K562 (cell line): Measurements from ENCODE around the gene CALML3. TPM values are rescaled to one million over a fixed set of nuclear protein-coding genes. Genes with fewer than 3 reads are reported as not detected.

Source experiments
- ATAC-seq: fragments of 200-7000 bp; cut with Tn5 transposase; 3 replicates; pipeline ENCODE4 v1.9.1; 2020; ENCODE audit warnings: moderate library complexity
- BruUV-seq: library from RNA; stranded (reverse); fragments of 400-500 nt; replicated peaks from 2 replicates; lab custom pipeline; 2021; lab: Mats Ljungman, UMichigan
- CTCF ChIA-PET: fragments of 300-600 bp; formaldehyde crosslinking; extraction: SDS; loops from one replicate; lab custom pipeline; 2021; ENCODE audit warnings: low intra/inter-chr PET ratio; lab: Yijun Ruan, JAX
- POLR2A ChIA-PET: fragments of 300-600, 350-650 bp; sonication (Branson Sonifier 250); formaldehyde crosslinking; extraction: SDS; loops from one replicate; lab custom pipeline; 2021; ENCODE audit warnings: antibody characterized with exemption, inconsistent platforms; lab: Yijun Ruan, JAX
- DNase-seq, 4 experiments: peaks; one replicate each; pipeline versions ENCODE4 v3.0.0 to v3.0.0-alpha.2; 2011 to 2018; ENCODE audit warnings: low spot score in 3 of 4, mixed read lengths in 3 of 4; ENCODE audit errors: extremely low read depth in 1 of 4
- FAIRE-seq: peaks from 2 replicates; lab custom pipeline; 2011; peaks lifted over from hg19 to GRCh38; lab: Jason Lieb, UNC
- H2AFZ ChIP-seq: 2 replicates; pipeline ENCODE4 v1.6.0; 2011; ENCODE audit warnings: low read depth, low read length, control low read depth, inconsistent platforms
- H3K27ac ChIP-seq: fragments of 200-600 bp; 3 replicates; pipeline ENCODE4 v1.8.0; 2011; ENCODE audit warnings: low read depth, mild to moderate bottlenecking, control low read depth, inconsistent platforms, low read length, moderate library complexity, mixed read lengths; ENCODE audit errors: extremely low read depth
- H3K27me3 ChIP-seq, 2 experiments: fragments of 300-600 bp in 1 of 2; 2 replicates in 1 of 2; 3 replicates in 1 of 2; pipeline versions ENCODE4 v1.6.0 to v1.8.0; 2011; ENCODE audit warnings: inconsistent platforms in 2 of 2, low read length in 2 of 2, mild to moderate bottlenecking in 1 of 2, mixed read lengths in 1 of 2, moderate library complexity in 1 of 2; ENCODE audit not compliant: control insufficient read depth in 2 of 2, insufficient read depth in 2 of 2
- H3K36me3 ChIP-seq: fragments of 300-600 bp; 3 replicates; pipeline ENCODE4 v1.8.0; 2011; ENCODE audit warnings: mild to moderate bottlenecking, low read length, inconsistent platforms; ENCODE audit not compliant: control insufficient read depth, insufficient read depth
- H3K4me1 ChIP-seq, 2 experiments: fragments of 200-600 bp in 1 of 2; replicated peaks in 1 of 2; 2 replicates in 1 of 2; 3 replicates in 1 of 2; pipeline versions ENCODE4 v1.5.1 to v1.8.0; 2011; ENCODE audit warnings: inconsistent platforms in 2 of 2, low read length in 2 of 2, mild to moderate bottlenecking in 1 of 2, mixed read lengths in 1 of 2, moderate library complexity in 1 of 2; ENCODE audit not compliant: control insufficient read depth in 2 of 2, insufficient read depth in 2 of 2
- H3K4me2 ChIP-seq: 2 replicates; pipeline ENCODE4 v1.6.1; 2011; ENCODE audit warnings: low read length, control low read depth, inconsistent platforms, mixed read lengths; ENCODE audit not compliant: insufficient read depth
- H3K4me3 ChIP-seq: fragments of 200-600 bp; sonication (generic), shearing (Covaris generic); 2 replicates; pipeline ENCODE4 v1.5.1; 2016; ENCODE audit warnings: control low read depth, inconsistent platforms
- H3K79me2 ChIP-seq: fragments of 200-600 bp; 3 replicates; pipeline ENCODE4 v1.8.0; 2011; ENCODE audit warnings: low read length, inconsistent platforms; ENCODE audit not compliant: control insufficient read depth, insufficient read depth
- H3K9ac ChIP-seq, 2 experiments: 2 replicates each; pipeline versions ENCODE4 v1.6.0 to v1.6.1; 2011; ENCODE audit warnings: low read depth in 2 of 2, low read length in 2 of 2, control low read depth in 1 of 2, inconsistent platforms in 1 of 2, mild to moderate bottlenecking in 1 of 2, mixed read lengths in 1 of 2; ENCODE audit not compliant: insufficient read depth in 1 of 2
- H3K9me1 ChIP-seq: one replicate; pipeline ENCODE4 v1.6.0; 2011; ENCODE audit warnings: inconsistent platforms, mild to moderate bottlenecking, low read length, moderate library complexity; ENCODE audit not compliant: control insufficient read depth, insufficient read depth
- H3K9me3 ChIP-seq: replicated peaks from 2 replicates; pipeline ENCODE4 v1.5.1; 2011; ENCODE audit warnings: low read depth, low read length, inconsistent platforms; ENCODE audit not compliant: control insufficient read depth, insufficient read depth
- H4K20me1 ChIP-seq: replicated peaks from 2 replicates; pipeline ENCODE4 v1.6.1; 2011; ENCODE audit warnings: low read length, inconsistent platforms, mixed read lengths; ENCODE audit not compliant: control insufficient read depth, insufficient read depth
- CHD1 ChIP-seq: fragments of 200-600 bp; sonication (generic); IDR thresholded peaks from one replicate; pipeline ENCODE4 v1.6.1; 2012; ENCODE audit warnings: mild to moderate bottlenecking, moderate library complexity, low read length, inconsistent platforms
- CTCF ChIP-seq, 3 experiments: IDR thresholded peaks in 2 of 3; conservative IDR thresholded peaks in 1 of 3; 2 replicates each; pipeline ENCODE4 v1.5.1; 2011 to 2012; ENCODE audit warnings: low read length in 3 of 3, mild to moderate bottlenecking in 3 of 3, control low read depth in 2 of 3, improper control_type of control experiment in 1 of 3, inconsistent platforms in 1 of 3, low read depth in 1 of 3, mixed read lengths in 1 of 3, moderate library complexity in 1 of 3; ENCODE audit not compliant: insufficient read depth in 2 of 3
- ESRRA ChIP-seq: fragments of 450-650 bp; IDR thresholded peaks from 2 replicates; pipeline ENCODE4 v1.6.1; 2014; ENCODE audit warnings: low read depth, mild to moderate bottlenecking, moderate library complexity, borderline replicate concordance
- ILF3 ChIP-seq: fragments of 450-650 bp; IDR thresholded peaks from 2 replicates; pipeline ENCODE4 v1.6.1; 2018; ENCODE audit warnings: antibody characterized with exemption, mild to moderate bottlenecking, moderate library complexity, borderline replicate concordance
- MIER1 ChIP-seq: fragments of 450-650 bp; IDR thresholded peaks from 2 replicates; pipeline ENCODE4 v1.6.1; 2016; ENCODE audit warnings: antibody characterized with exemption, mild to moderate bottlenecking, low read depth
- NRF1 ChIP-seq, 2 experiments: fragments of 450-650 bp; IDR thresholded peaks in 1 of 2; conservative IDR thresholded peaks in 1 of 2; 2 replicates each; pipeline ENCODE4 v1.6.1; 2014; ENCODE audit warnings: mild to moderate bottlenecking in 2 of 2
- RAD21 ChIP-seq, 2 experiments: fragments of 250-450 bp in 1 of 2; fragments of 450-650 bp in 1 of 2; sonication (Bioruptor Pico) in 1 of 2; formaldehyde crosslinking in 1 of 2; IDR thresholded peaks in 1 of 2; conservative IDR thresholded peaks in 1 of 2; 2 replicates each; pipeline versions ENCODE4 v1.4.0 to v1.8.0; 2020 to 2022; ENCODE audit warnings: mild to moderate bottlenecking in 2 of 2, moderate library complexity in 1 of 2
- ZNF3 ChIP-seq: fragments of 250-450 bp; sonication (Bioruptor Pico); IDR thresholded peaks from 2 replicates; pipeline ENCODE4 v1.5.0; 2021; ENCODE audit warnings: mild to moderate bottlenecking, moderate library complexity
- WGBS: fragments of 100-300 bp; shearing (Covaris generic); methylation state at CpG from one replicate; pipeline ENCODE4 v1.1.6; 2016; ENCODE audit warnings: low coverage, mixed read lengths; ENCODE audit not compliant: insufficient coverage; ENCODE audit errors: missing lambda C conversion rate; 5-methylcytosine and 5-hydroxymethylcytosine counted together
- in situ Hi-C: fragments of 300-500 bp; cut with MboI; formaldehyde crosslinking; loops from 4 replicates; pipeline ENCODE4 v1.15.0; 2018; ENCODE audit warnings: inconsistent platforms, mixed read lengths
- intact Hi-C: fragments of 100-400 bp; cut with micrococcal nuclease; formaldehyde crosslinking; loops from 2 replicates; pipeline ENCODE4 v1.14.2; 2022
- polyA plus RNA-seq, 8 experiments: library from polyadenylated mRNA; depleted of rRNA in 4 of 8; stranded (reverse) in 5 of 8; unstranded in 3 of 8; fragments of >200 nt; fragmentation: Nextera tagmentation in 2 of 8; fragmentation: Illumina TruSeq in 1 of 8; extraction: Ambion mirVana in 2 of 8; extraction: Trizol in 1 of 8; gene quantifications; 2 replicates each; pipeline versions ENCODE4 v1.2.1 to v1.2.3, GENCODE V29; 2011 to 2014; ENCODE audit warnings: inconsistent platforms in 1 of 8, missing spikeins in 1 of 8
- total RNA-seq, 7 experiments: library from RNA; depleted of rRNA in 6 of 7; stranded (reverse); fragments of >200 nt in 6 of 7; fragmentation: Illumina TruSeq in 2 of 7; extraction: Trizol in 2 of 7; gene quantifications; 2 replicates each; pipeline versions ENCODE4 v1.2.1 to v1.2.3, GENCODE V29; 2011 to 2021; ENCODE audit warnings: low replicate concordance in 1 of 7

CALML3 gene
- total and polyA plus RNA-seq, 9 of the 15 experiments (the other 6 are each of a cell fraction or from before 2014, with no cell fraction given): not detected

- Histone ChIP-seq H3K27me3 (no peaks in the 10 kb centered on the region), H4K20me1 (no peaks in the 10 kb centered on the region), H2AFZ (peak overlapping the region; percentile 33), H3K4me3 (no peak overlapping the region), H3K36me3 (no peaks in the 10 kb centered on the region; the same call in 2 of the 3 replicates), H3K9ac (peak overlapping the region in 1 of 2 experiments; percentile 54; a peak in 2 of 4 replicates), H3K9me1 (no peaks in the 10 kb centered on the region), H3K9me3 (peaks cover 5% of the 10 kb centered on the region; the same call in 1 of the 2 replicates), H3K4me1 (peaks cover 2 to 19% of the 10 kb centered on the region in 2 experiments; a peak in 3 of 5 replicates), H3K27ac (no peak overlapping the region), H3K79me2 (no peaks in the 10 kb centered on the region), H3K4me2 (no peak overlapping the region)
- in situ Hi-C loops: no loop called here
- ChIA-PET POLR2A (no interaction called here), CTCF (no interaction called here)
- intact Hi-C loops: no loop called here
- FAIRE-seq (no peak), ATAC-seq (peak; percentile 89), DNase-seq (peak; percentile 28 to 48 (median 44))
- 49% methylated on average over 6 of the region's 7 CpGs for WGBS
- no TSS peak for BruUV-seq
- TF ChIP-seq ILF3: no peak
- no peak for TF ChIP-seq MIER1
- TF ChIP-seq CTCF (IDR thresholded peaks at IDR 0.05 in 2 of 3, conservative IDR thresholded peaks at IDR 0.05 in 1 of 3; ENCODE audit: insufficient read depth in 2 of 3, low read depth in 1 of 3, low read length in 3 of 3): peak; percentile 18 to 36 (median 28); a peak in 4 of 6 replicates
- 0 out of 4 replicates have a peak, but pooled peaks of 1 of the 2 experiments have one; percentile 11 for TF ChIP-seq RAD21 (CRISPR knock-in tag; conservative IDR thresholded peaks at IDR 0.05 in 1 of 2, IDR thresholded peaks at IDR 0.05 in 1 of 2)
- TF ChIP-seq ZNF3 (CRISPR knock-in tag): no peak
- no peak for TF ChIP-seq CHD1
- TF ChIP-seq NRF1 (conservative IDR thresholded peaks at IDR 0.05 in 1 of 2, IDR thresholded peaks at IDR 0.05 in 1 of 2): peak; percentile 31 to 50
- 0 out of 2 replicates have a peak, but pooled peaks have one; percentile 36 for TF ChIP-seq ESRRA
Observed at GRCh38 chr10:5522913-5523560, 1.7 kb upstream of the CALML3 start.
